Kidney tubule cell (primary cell): ENCODE results near the gene RBMS3.

ENCODE experiments used
- DNase-seq: peaks from one replicate; pipeline ENCODE4 v3.0.0-alpha.2; 2018; ENCODE audit warnings: low spot score

The RBMS3 gene

GRCh38 chr3:29890801-29891200 lies 609.9 kb downstream of the RBMS3 start:
- no peak for DNase-seq

GRCh38 chr3:29892976-29893554 lies 612.2 kb downstream of the RBMS3 start:
- DNase-seq, result no peak

- DNase-seq, result no peak
Measured at GRCh38 chr3:29896856-29897255, 616.0 kb downstream of the RBMS3 start.

- no peak for DNase-seq
Measured at GRCh38 chr3:29898171-29898965, 617.5 kb downstream of the RBMS3 start.

GRCh38 chr3:29899021-29899420 lies 618.1 kb downstream of the RBMS3 start:
- no peak for DNase-seq

GRCh38 chr3:29901097-29901496 lies 620.2 kb downstream of the RBMS3 start:
- no peak for DNase-seq

- DNase-seq, result no peak
Measured at GRCh38 chr3:29903600-29903999, 622.7 kb downstream of the RBMS3 start.

- no peak for DNase-seq
Measured at GRCh38 chr3:29906906-29907305, 626.0 kb downstream of the RBMS3 start.

- no peak for DNase-seq
Measured at GRCh38 chr3:29912600-29913288, 631.9 kb downstream of the RBMS3 start.

GRCh38 chr3:29914861-29915524 lies 634.1 kb downstream of the RBMS3 start:
- DNase-seq, result peak; percentile 23

- DNase-seq, result no peak
Measured at GRCh38 chr3:29919571-29919970, 638.7 kb downstream of the RBMS3 start.

GRCh38 chr3:29922992-29923746 lies 642.3 kb downstream of the RBMS3 start:
- peak; percentile 71 for DNase-seq

- DNase-seq, result no peak
Measured at GRCh38 chr3:29924783-29925561, 644.1 kb downstream of the RBMS3 start.

GRCh38 chr3:29926378-29926777 lies 645.5 kb downstream of the RBMS3 start:
- DNase-seq, result no peak

- DNase-seq, result no peak
Measured at GRCh38 chr3:29932696-29933325, 651.9 kb downstream of the RBMS3 start.

- no peak for DNase-seq
Measured at GRCh38 chr3:29933802-29934490, 653.1 kb downstream of the RBMS3 start.

- no peak for DNase-seq
Measured at GRCh38 chr3:29934751-29935150, 653.9 kb downstream of the RBMS3 start.

- no peak for DNase-seq
Measured at GRCh38 chr3:29936054-29936453, 655.2 kb downstream of the RBMS3 start.

- no peak for DNase-seq
Measured at GRCh38 chr3:29936766-29937165, 655.9 kb downstream of the RBMS3 start.

GRCh38 chr3:29937185-29937584 lies 656.3 kb downstream of the RBMS3 start:
- no peak for DNase-seq
